GF-D8 (cell line): ENCODE results near the gene GP1BB.
A peak's percentile ranks its signal among the peaks of the same experiment; 100 is the strongest.

Source experiments
- DNase-seq: peaks from one replicate; lab custom pipeline; 2025; lab: John Stamatoyannopoulos, UW

GP1BB gene

GRCh38 chr22:19766511-19767426 lies 43.4 kb downstream of the GP1BB start:
- DNase-seq: peak; percentile 17

DNA sequence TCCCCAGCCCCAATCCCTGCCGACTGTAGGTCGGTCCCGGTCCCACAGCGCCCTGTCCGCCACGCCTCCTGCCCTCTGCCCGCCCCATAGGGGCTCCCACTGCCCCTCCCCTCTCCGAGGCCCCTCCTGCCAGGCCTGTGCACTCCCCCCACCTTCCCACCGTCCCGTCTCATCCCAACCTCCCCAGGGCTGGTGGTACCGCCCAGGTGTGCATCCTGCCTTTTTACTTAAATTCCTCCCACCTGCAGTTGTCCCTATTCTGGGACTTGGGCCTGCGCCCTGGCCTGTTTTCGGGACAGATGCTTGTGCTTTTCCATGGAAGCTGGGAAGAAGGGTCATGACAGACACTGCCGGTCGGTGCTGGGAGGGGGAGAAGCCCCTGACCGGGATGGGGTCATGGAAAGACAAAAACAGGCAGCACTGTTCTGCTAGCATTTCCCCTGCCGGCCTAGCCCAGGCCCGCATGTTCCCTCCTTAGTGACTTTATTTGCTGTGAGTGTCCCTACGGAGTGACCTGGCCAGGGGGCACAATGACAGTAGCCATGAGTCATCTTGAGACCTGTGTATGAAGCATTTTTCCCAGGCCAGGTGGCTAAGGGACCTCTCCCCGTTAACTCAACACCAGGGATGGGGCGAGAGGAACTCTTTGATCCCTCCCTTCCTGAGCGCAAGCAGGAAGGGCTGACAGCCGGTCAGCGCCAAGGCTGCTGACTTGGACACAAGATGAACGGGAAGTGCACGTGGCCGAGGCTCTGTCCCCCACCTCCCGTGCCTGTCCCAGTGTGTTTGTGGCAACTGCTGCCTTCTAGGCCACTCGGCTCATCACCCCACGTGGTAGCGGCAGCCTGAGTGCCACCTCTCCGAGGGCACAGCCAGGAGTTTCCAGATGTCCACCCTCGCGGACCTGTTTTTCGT lies 44.3 kb downstream of the GP1BB start:
- no peak for DNase-seq

- DNase-seq: no peak
Observed at GRCh38 chr22:19769393-19769715, 46.0 kb downstream of the GP1BB start.

GRCh38 chr22:19770349-19771220 lies 47.2 kb downstream of the GP1BB start:
- DNase-seq: no peak

GRCh38 chr22:19772422-19772672 lies 49.0 kb downstream of the GP1BB start:
- DNase-seq: no peak

DNA sequence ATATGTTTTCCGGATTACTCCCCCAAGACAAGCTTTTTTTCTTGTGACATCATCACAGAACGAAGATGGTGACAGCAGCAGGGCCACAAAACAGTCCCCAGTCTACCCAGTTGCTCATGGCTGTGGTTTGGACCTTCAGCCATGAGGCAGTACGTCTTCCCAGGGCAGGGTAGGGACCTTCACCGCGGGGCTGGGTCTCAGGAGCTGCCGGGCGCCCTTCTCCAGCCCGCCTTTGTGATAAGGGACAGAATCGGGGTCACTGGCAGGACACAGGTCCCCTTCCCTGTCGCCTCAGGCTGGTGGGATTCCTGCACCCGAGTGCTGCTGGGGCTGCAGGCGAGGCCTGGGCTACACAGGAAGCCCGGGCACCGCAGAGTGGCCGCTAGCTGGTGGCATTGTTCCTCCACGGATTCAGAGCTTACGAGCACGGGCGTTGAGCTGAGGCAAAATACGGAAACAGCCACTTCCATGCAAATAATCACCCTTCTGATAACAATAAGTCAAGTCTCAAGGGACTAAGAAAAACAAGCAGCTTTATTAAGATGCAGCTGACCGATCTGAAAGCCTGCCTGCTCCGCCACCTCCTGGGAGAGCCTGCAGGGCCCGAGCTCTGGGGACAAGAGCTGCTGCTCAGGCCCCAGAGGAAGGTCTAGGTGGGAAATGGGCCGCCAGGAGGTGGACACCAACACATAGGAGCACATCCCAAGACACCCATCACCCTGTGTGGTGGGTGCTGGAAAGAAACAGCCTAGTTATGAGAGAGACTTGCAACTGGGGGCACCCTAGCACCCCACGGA lies 49.5 kb downstream of the GP1BB start:
- peak; percentile 38 for DNase-seq

DNA sequence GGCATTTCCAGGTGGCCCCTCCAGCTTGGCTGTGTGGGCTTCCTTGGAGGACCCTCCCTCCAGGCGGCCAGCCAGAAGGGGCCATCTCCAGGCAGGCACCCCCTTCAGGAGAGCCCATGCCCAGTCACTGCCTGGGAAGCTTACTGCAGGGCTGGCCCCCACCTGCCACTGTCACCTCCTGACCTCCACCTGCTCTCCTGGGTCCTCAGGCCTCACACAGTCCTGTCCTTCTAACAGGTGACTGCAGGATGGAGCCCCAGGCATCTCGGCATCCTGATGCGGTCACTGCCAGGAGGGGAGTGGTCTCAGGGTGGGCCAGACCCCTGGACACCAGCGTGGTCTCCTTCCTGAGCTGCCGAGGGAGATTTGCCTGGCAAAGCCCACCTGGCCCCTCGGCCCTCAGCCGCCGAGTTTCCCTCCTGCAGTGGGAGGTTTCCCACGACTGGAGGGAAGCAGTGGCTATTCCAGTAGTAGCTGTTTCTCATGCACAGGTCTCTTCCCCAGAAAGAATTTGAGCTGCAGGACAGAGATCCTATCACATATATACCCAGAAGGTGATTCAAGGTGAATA lies 50.2 kb downstream of the GP1BB start:
- no peak for DNase-seq
